Stimulated activated CD4-positive, alpha-beta T cell treated with anti-CD3 and anti-CD28 coated beads, Interleukin-12 subunit alpha, Interleukin-12 subunit beta, amount 100 ng/mL, for 48 hours (primary cell): ENCODE results near the gene CLNS1A.
"Not testable (repeated sequence)": the region's sequence is repeated elsewhere in the genome, so short reads cannot be mapped to it uniquely, and the experiment has no call there.

Experiments used
- DNase-seq, 3 donors: peaks; one replicate each; pipeline ENCODE4 v3.0.0-alpha.2; 2020; ENCODE audit warnings: low read depth in 2 of 3, low spot score in 1 of 3

The CLNS1A gene

GRCh38 chr11:77619576-77620198 lies 17.9 kb downstream of the CLNS1A start:
- DNase-seq = peak in 1 of 3 donors; percentile 48

- DNase-seq = no peak
Measured at GRCh38 chr11:77617892-77618291, 19.7 kb downstream of the CLNS1A start.

DNA sequence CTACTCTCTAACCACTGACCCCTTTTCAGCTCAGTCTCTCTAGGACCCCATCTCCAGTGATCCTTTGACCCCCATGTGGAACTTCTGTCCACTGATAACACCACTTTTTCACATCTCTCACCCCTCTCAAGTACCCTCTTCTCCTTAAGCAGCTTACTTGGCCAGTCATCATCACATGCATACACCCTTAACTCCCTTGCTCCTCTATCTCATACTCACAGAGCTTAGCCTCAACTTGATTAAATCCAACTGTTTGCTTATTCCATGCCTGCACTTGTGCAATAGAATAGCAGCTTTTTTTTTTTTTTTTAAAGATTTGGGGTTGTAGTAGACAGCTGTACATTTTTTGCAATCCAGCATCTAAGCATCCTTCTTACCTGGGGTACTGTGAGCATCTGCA lies 25.7 kb downstream of the CLNS1A start:
- DNase-seq = no peak

DNA sequence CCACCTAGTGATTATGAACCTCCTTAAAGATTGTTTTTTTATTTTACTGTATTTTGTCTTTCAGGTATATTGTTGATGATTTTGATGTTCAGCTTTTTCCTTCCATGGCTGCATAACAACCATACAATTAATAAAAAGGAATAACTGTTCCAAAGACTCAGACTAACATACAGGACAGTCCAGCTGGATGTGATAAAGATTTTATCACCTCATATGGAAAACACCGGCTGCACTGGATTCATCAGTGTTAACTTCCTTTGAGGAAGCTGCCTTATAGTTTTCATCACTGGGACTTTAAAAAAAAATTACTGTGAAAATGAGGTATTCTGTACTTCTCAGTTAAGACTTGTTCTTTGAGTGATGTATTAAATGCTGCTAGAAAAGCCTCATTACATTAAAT lies 28.4 kb downstream of the CLNS1A start:
- no peak for DNase-seq

- no peak for DNase-seq
Measured at GRCh38 chr11:77604281-77604680, 33.3 kb downstream of the CLNS1A start.

- DNase-seq = no peak
Measured at GRCh38 chr11:77602381-77603088, 35.1 kb downstream of the CLNS1A start.

- DNase-seq = no peak
Measured at GRCh38 chr11:77598195-77598594, 39.4 kb downstream of the CLNS1A start.

- DNase-seq = no peak
Measured at GRCh38 chr11:77596626-77597025, 41.0 kb downstream of the CLNS1A start.

DNA sequence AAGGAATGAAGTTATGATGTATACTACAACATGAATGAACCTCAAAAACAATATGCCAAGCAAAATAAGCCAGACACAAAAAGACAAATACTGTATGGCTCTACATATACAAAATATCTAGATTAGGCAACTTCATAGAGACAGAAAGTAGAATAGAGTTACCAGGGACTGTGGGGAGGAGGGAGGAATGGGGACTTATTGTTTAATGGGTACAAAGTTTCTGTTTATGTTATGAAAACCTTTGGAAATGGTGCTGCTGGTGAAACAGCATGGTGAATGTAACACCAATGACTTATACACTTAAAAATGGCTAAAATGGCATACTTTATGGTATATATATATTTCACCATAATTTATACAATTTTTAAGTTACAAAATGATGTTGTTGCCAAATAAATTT lies 43.7 kb downstream of the CLNS1A start:
- no peak for DNase-seq

DNA sequence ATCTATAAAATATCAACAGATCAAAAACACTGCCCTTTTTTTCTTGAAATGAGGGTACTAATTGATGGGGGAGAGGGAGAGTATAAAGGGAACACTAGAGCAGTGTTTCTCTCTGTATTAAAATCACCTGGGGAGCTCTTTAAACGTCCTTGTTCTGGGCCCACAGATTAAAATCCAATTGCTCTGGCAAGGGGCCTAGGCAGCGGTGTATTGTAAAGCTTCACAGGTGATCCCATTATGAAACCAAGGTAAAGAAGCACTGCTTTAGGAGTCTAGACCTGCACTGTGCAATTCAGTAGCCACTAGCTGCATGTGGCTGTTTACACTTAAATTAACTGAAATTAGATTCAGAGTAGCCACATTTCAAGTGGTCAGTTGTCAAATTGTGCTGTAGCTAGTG lies 44.9 kb downstream of the CLNS1A start:
- no peak for DNase-seq

- DNase-seq = no peak
Measured at GRCh38 chr11:77590194-77590782, 47.3 kb downstream of the CLNS1A start.

- peak; percentile 14 to 64 (median 37) for DNase-seq
Measured at GRCh38 chr11:77589521-77590193, 47.9 kb downstream of the CLNS1A start, which contains the start of gene AQP11. Gene AQP11 (plus strand): TSS chr11:77589953. CDS start chr11:77589993, 40 bp downstream.

DNA sequence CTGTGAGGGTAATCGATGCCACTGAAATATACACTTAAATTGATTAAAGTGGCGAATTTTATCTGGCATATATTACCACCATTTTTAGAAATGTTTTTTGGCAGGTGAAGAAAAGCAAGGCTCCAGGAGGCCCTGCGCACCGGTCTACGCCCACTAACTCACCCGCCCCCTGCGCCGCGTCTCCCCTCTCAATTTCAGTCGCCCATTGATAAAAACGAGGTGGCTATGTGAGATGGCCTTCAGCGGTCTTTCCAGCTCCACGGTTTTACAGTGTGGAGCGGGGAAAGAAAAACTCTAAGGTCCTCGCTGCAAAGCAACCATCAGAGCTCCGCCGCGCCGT lies 48.4 kb downstream of the CLNS1A start:
- DNase-seq = no peak

DNA sequence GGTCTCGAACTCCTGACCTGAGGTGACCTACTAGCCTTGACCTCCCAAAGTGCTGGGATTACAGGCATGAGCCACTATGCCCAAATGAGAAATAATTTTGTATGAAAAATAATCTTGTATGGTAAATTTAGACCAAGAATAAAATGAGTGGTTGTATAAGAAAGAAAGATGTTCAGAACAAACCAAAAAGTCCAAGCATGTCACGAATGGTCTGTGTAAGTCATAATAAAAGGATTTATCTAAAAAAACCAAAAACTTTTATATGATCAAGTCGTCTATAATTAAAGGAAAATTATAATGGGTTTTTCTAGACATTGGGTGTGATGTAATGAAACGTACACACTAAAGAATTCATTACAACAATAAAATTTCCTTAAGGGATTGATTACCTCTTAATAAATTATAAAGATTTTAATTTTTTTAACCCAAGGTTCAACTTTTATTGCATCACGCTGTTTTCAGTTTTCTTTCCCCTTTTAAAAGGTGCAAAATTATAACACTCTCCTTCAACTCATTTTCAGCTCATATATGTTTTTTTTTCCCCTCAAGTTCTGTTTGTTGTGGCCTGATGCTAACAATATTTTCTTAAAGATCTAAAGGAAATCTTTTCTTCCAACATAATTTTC lies 56.8 kb downstream of the CLNS1A start:
- peak in 1 of 3 donors; percentile 15 for DNase-seq

DNA sequence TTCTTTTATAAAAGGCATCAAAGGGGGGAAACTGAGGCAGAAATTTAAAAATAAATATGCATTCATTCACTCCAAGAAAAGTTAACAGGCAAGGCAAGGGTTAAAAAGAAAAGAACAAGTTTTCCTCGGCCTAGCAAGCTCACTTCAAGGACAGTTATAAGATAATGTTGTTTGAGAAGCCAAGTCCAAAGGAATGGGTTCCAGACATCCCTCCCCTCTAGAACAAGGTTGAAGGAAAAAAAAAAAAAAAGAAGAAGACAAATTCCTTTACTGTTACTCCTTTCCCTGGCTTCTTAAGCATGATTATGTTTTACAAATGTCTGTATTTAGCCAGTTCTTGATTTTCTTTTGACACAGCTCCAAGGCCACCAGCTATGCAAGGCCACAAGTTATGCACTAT lies 62.2 kb downstream of the CLNS1A start:
- not testable (repeated sequence) for DNase-seq

DNA sequence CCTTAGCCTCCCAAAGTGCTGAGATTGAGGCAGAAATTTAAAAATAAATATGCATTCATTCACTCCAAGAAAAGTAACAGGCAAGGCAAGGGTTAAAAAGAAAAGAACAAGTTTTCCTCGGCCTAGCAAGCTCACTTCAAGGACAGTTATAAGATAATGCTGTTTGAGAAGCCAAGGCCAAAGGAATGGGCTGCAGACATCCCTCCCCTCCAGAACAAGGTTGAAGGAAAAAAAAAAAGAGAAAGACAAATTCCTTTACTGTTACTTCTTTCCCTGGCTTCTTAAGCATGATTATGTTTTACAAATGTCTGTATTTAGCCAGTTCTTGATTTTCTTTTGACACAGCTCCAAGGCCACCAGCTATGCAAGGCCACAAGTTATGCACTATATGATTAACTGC lies 66.7 kb downstream of the CLNS1A start:
- not testable (repeated sequence) for DNase-seq

DNA sequence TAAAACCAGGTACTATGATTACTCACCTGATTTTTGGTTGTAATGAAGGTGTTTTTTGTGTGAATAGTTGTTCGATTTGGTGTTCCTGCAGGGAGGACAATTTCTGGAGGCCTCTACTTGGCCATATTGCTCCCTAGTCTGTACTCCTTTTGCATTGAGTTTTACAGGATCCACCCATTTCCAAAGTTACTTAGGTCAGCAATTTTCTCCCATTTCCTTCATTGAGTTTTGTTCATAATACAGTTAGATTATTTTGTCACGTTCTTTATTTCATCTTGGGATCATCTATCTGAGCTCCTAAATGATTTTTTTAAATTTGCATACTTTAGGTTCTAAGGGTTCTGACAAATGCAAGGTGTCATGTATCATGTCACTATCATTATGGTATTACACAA lies 67.9 kb downstream of the CLNS1A start:
- no peak for DNase-seq

DNA sequence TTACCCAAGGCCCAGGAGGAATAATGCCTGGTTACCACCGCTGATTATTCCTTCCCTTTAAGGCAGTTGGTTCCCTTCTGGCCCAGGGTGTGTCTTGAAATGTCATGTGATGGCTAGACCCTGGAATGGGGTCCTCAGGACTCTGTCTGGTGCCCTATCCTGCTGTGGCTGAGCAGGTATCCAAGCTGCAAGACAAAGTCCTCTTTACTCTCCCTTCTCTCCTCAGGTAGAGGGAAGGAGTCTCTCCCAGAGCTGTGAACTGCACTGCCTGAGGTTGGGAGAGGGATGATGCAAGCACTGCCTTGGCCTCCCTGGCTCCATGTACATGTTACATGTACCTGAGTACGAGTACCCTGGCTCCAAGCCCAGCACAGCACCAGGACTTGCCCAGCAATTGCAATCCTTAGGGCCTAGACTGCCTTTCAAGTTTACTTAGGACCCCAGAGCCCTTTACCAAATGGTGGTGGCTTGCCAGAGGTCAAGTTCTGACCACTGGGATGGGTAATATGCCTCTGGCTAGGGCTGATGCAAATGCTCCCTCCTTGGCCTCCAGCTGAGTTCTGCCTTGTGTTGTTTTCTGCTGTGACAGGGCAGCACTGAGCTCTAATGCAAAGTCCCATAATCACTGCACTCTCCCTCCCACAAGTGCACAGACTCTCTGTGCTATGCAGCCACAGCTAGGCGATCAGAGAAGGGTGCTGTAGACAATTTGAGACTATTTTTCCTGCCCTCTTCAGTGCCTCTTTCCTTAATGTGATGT lies 68.5 kb downstream of the CLNS1A start:
- no peak for DNase-seq

- DNase-seq = no peak
Measured at GRCh38 chr11:77568306-77568705, 69.3 kb downstream of the CLNS1A start.
